HepG2 (cell line): ENCODE measurements around the gene SGK1. TPM values are rescaled to one million over a fixed set of nuclear protein-coding genes. Genes with fewer than 3 reads are reported as not detected.

ENCODE experiments used
- BCLAF1 ChIP-seq: fragments of 450-650 bp; IDR thresholded peaks from 2 replicates; pipeline ENCODE4 v1.6.1; 2017; ENCODE audit warnings: mild to moderate bottlenecking
- CAMTA2 ChIP-seq: sonication (generic); formaldehyde crosslinking; IDR thresholded peaks from 2 replicates; pipeline ENCODE4 v1.4.0; 2020; ENCODE audit warnings: mild to moderate bottlenecking, missing genetic modification reagents, borderline replicate concordance
- E2F1 ChIP-seq: sonication (generic); formaldehyde crosslinking; IDR thresholded peaks from 2 replicates; pipeline ENCODE4 v1.5.0; 2020; ENCODE audit warnings: missing genetic modification reagents
- EP300 ChIP-seq, 3 experiments: sonication (generic) in 1 of 3; formaldehyde crosslinking in 1 of 3; IDR thresholded peaks; 2 replicates each; pipeline versions ENCODE4 v1.5.1 to v1.6.1; 2011 to 2020; ENCODE audit warnings: low read depth in 2 of 3, low read length in 2 of 3, borderline replicate concordance in 1 of 3, improper control_type of control experiment in 1 of 3, mild to moderate bottlenecking in 1 of 3, missing genetic modification reagents in 1 of 3, moderate library complexity in 1 of 3
- FOXP4 ChIP-seq: sonication (generic); formaldehyde crosslinking; IDR thresholded peaks from 2 replicates; pipeline ENCODE4 v1.4.0; 2020; ENCODE audit warnings: missing genetic modification reagents
- GRHL1 ChIP-seq: sonication (generic); formaldehyde crosslinking; conservative IDR thresholded peaks from 2 replicates; pipeline ENCODE4 v1.8.0; 2022; ENCODE audit warnings: missing genetic modification reagents
- HDAC2 ChIP-seq: sonication (generic); formaldehyde crosslinking; IDR thresholded peaks from 2 replicates; pipeline ENCODE4 v1.4.0; 2020; ENCODE audit warnings: missing genetic modification reagents
- MNT ChIP-seq: fragments of 450-650 bp; IDR thresholded peaks from 2 replicates; pipeline ENCODE4 v1.6.1; 2016
- TAF15 ChIP-seq: fragments of 200-400 bp; formaldehyde crosslinking; IDR thresholded peaks from one replicate; pipeline ENCODE4 v1.6.1; 2018; ENCODE audit warnings: mild to moderate bottlenecking, low read depth, low read length; ENCODE audit not compliant: poor library complexity, severe bottlenecking
- ZFX ChIP-seq: sonication (generic); formaldehyde crosslinking; IDR thresholded peaks from 2 replicates; pipeline ENCODE4 v1.4.0; 2020; ENCODE audit warnings: mild to moderate bottlenecking, low read depth, missing genetic modification reagents, moderate library complexity
- ZNF180 ChIP-seq: sonication (generic); formaldehyde crosslinking; IDR thresholded peaks from 2 replicates; pipeline ENCODE4 v1.4.0; 2020; ENCODE audit warnings: low read depth, missing genetic modification reagents, borderline replicate concordance
- ZNF24 ChIP-seq: fragments of 450-650 bp; IDR thresholded peaks from 2 replicates; pipeline ENCODE4 v1.6.1; 2017; ENCODE audit warnings: antibody characterized with exemption, mild to moderate bottlenecking
- ZNF572 ChIP-seq: sonication (generic); formaldehyde crosslinking; IDR thresholded peaks from 2 replicates; pipeline ENCODE4 v1.5.1; 2020; ENCODE audit warnings: mild to moderate bottlenecking, missing genetic modification reagents
- ZNF607 ChIP-seq: sonication (generic); formaldehyde crosslinking; IDR thresholded peaks from 2 replicates; pipeline ENCODE4 v1.5.1; 2020; ENCODE audit warnings: missing genetic modification reagents, mild to moderate bottlenecking, borderline replicate concordance
- ZNF747 ChIP-seq: sonication (generic); formaldehyde crosslinking; IDR thresholded peaks from 2 replicates; pipeline ENCODE4 v1.8.1; 2023; ENCODE audit warnings: missing genetic modification reagents, mild to moderate bottlenecking, borderline replicate concordance
- ZNF784 ChIP-seq: sonication (generic); formaldehyde crosslinking; IDR thresholded peaks from 2 replicates; pipeline ENCODE4 v1.5.1; 2020; ENCODE audit warnings: missing genetic modification reagents, mild to moderate bottlenecking, borderline replicate concordance
- polyA plus RNA-seq, 8 experiments: library from polyadenylated mRNA; depleted of rRNA in 3 of 8; stranded (reverse) in 7 of 8; unstranded in 1 of 8; fragments of >200 nt; fragmentation: Illumina TruSeq in 4 of 8; extraction: Trizol in 4 of 8; gene quantifications; 2 replicates each; pipeline versions ENCODE4 v1.2.1 to v1.2.3, GENCODE V29; 2011 to 2016; ENCODE audit warnings: low read depth in 4 of 8, missing spikeins in 1 of 8, mixed read lengths in 1 of 8; ENCODE audit not compliant: insufficient read depth in 1 of 8
- total RNA-seq, 5 experiments: library from RNA; depleted of rRNA; stranded (reverse); fragments of >200 nt; fragmentation: Illumina TruSeq; extraction: Trizol; gene quantifications; 2 replicates each; pipeline ENCODE4 v1.2.3, GENCODE V29; 2016; ENCODE audit warnings: low read depth in 1 of 5

SGK1 gene
- total and polyA plus RNA-seq, 2 of the 13 experiments (the other 11 are each of a cell fraction or from before 2014, with no cell fraction given): 56.1 to 56.2 TPM

GRCh38 chr6:134174672-134175531 lies 143.0 kb downstream of the SGK1 start (continued):
- peak; percentile 56 for TF ChIP-seq FOXP4 (CRISPR knock-in tag)
- peak; percentile 79; the same call in 1 of the 2 replicates for TF ChIP-seq E2F1 (CRISPR knock-in tag)
- TF ChIP-seq ZNF607: peak; percentile 94; the same call in 1 of the 2 replicates
- 0 out of 2 replicates have a peak, but pooled peaks have one; percentile 69 for TF ChIP-seq ZNF180 (CRISPR knock-in tag)
- peak; percentile 89 for TF ChIP-seq ZFX (CRISPR knock-in tag)
- 0 out of 2 replicates have a peak, but pooled peaks have one; percentile 40 for TF ChIP-seq ZNF747 (CRISPR knock-in tag)
- TF ChIP-seq BCLAF1: no peak
- TF ChIP-seq MNT: no peak
- no peak for TF ChIP-seq ZNF784
- TF ChIP-seq ZNF572 (CRISPR knock-in tag): no peak
- no peak for TF ChIP-seq TAF15
- no peak for TF ChIP-seq GRHL1 (CRISPR knock-in tag)
- no peak; a peak in 1 of 4 replicates for TF ChIP-seq EP300 (IDR thresholded peaks at IDR 0.05; ENCODE audit: low read depth in 2 of 2, low read length in 2 of 2)
- no peak for TF ChIP-seq EP300 (CRISPR knock-in tag; IDR thresholded peaks at IDR 0.05; ENCODE audit: borderline replicate concordance)
- no peak for TF ChIP-seq CAMTA2 (CRISPR knock-in tag)
- TF ChIP-seq ZNF24: no peak
- TF ChIP-seq HDAC2 (CRISPR knock-in tag): peak; percentile 72
